Mesothelial cell of epicardium (in vitro differentiated cells): ENCODE results near the gene PTPRF. TPM values are rescaled to one million over a fixed set of nuclear protein-coding genes. Genes with fewer than 3 reads are reported as not detected.

Experiments used
- DNase-seq, 2 experiments: peaks; one replicate each; pipeline ENCODE4 v3.0.0; 2021; ENCODE audit warnings: low spot score in 2 of 2; ENCODE audit not compliant: unreplicated experiment in 2 of 2
- H3K27ac Mint-ChIP-seq: 2 replicates; pipeline ENCODE4 v1.8.0; 2021; ENCODE audit warnings: mixed read lengths
- H3K27me3 Mint-ChIP-seq: 2 replicates; pipeline ENCODE4 v1.8.0; 2021; ENCODE audit warnings: low read depth, mixed read lengths
- H3K36me3 Mint-ChIP-seq: 2 replicates; pipeline ENCODE4 v1.8.0; 2021; ENCODE audit warnings: mixed read lengths
- H3K4me1 Mint-ChIP-seq: 2 replicates; pipeline ENCODE4 v1.8.0; 2021; ENCODE audit warnings: mixed read lengths
- H3K4me3 Mint-ChIP-seq: 2 replicates; pipeline ENCODE4 v1.8.0; 2021; ENCODE audit warnings: mild to moderate bottlenecking, moderate library complexity, mixed read lengths
- H3K9me3 Mint-ChIP-seq: 2 replicates; pipeline ENCODE4 v1.8.0; 2021; ENCODE audit warnings: mixed read lengths
- total RNA-seq: library from RNA; stranded (reverse); gene quantifications from 3 replicates; pipeline ENCODE4 v1.2.1, GENCODE V29; 2021
- TF ChIP-seq, protein P1 (sequence below): fragments of 200-600 bp; sonication (generic); IDR thresholded peaks from one replicate; pipeline ENCODE4 v1.5.0; 2021; ENCODE audit warnings: antibody characterized with exemption; ENCODE audit not compliant: unreplicated experiment

PTPRF gene
- total RNA-seq, 1 donor from 2014 or later = 464 TPM

DNA sequence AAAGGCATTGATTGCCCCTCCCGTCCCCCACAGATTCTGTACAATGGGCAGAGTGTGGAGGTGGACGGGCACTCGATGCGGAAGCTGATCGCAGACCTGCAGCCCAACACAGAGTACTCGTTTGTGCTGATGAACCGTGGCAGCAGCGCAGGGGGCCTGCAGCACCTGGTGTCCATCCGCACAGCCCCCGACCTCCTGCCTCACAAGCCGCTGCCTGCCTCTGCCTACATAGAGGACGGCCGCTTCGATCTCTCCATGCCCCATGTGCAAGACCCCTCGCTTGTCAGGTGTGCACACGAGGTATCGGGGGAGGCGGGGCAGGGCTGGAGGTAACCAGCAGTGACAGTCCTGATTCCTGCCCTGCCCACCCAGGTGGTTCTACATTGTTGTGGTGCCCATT is 74.5 kb downstream of the PTPRF start:
- no peak overlapping the region for H3K4me3 Mint-ChIP-seq
- H3K36me3 Mint-ChIP-seq = peaks cover 27% of the 10 kb centered on the region
- no peak overlapping the region for H3K27ac Mint-ChIP-seq
- H3K9me3 Mint-ChIP-seq = no peaks in the 10 kb centered on the region
- TF ChIP-seq, protein P1, sequence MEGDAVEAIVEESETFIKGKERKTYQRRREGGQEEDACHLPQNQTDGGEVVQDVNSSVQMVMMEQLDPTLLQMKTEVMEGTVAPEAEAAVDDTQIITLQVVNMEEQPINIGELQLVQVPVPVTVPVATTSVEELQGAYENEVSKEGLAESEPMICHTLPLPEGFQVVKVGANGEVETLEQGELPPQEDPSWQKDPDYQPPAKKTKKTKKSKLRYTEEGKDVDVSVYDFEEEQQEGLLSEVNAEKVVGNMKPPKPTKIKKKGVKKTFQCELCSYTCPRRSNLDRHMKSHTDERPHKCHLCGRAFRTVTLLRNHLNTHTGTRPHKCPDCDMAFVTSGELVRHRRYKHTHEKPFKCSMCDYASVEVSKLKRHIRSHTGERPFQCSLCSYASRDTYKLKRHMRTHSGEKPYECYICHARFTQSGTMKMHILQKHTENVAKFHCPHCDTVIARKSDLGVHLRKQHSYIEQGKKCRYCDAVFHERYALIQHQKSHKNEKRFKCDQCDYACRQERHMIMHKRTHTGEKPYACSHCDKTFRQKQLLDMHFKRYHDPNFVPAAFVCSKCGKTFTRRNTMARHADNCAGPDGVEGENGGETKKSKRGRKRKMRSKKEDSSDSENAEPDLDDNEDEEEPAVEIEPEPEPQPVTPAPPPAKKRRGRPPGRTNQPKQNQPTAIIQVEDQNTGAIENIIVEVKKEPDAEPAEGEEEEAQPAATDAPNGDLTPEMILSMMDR = no peak
- no peak for DNase-seq
- H3K27me3 Mint-ChIP-seq = no peaks in the 10 kb centered on the region
- H3K4me1 Mint-ChIP-seq = peaks cover 5% of the 10 kb centered on the region

DNA sequence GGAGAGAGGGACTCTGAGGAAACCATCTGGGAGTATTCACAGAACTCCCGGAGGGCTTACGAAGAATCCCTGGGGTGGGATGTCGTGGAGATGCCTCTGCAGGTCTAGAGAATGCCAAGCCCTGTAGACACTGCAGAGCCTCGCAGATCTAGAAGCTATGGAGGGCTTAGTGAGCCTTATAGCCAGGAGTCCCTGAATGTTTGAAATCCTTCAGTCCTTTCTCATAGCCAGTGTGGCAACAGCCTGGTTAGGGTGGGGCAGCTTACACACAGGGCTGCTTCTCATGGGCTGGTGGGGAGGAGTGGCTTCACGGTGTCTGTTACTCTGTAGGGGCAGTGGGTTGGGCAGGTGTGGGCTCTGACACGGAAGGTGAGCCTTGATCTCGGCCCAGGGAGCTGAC is 75.1 kb downstream of the PTPRF start:
- Mint-ChIP-seq H3K36me3 (peaks cover 28% of the 10 kb centered on the region), H3K9me3 (no peaks in the 10 kb centered on the region), H3K27ac (no peak overlapping the region), H3K4me1 (peaks cover 5% of the 10 kb centered on the region), H3K4me3 (no peak overlapping the region), H3K27me3 (no peaks in the 10 kb centered on the region)
- no peak for DNase-seq
- TF ChIP-seq, protein P1 = no peak

DNA sequence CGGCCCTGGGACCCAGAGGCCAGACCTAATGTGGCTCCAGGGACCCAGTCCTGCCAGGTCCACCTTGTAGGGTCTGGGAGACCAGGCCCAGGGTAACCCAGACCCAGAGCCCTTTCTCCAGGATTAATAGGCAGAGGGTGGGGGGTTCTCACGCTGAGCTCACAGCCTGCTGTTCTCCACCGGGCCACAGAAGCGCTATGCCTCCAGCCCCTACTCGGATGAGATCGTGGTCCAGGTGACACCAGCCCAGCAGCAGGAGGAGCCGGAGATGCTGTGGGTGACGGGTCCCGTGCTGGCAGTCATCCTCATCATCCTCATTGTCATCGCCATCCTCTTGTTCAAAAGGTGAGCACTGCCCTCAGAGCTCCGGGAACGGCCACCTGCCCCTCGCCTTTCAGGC is 75.9 kb downstream of the PTPRF start:
- no peak for DNase-seq
- H3K27me3 Mint-ChIP-seq = no peaks in the 10 kb centered on the region
- TF ChIP-seq, protein P1 = no peak
- no peak overlapping the region for H3K4me3 Mint-ChIP-seq
- H3K9me3 Mint-ChIP-seq = no peaks in the 10 kb centered on the region
- peaks cover 5% of the 10 kb centered on the region for H3K4me1 Mint-ChIP-seq
- H3K36me3 Mint-ChIP-seq = peaks cover 36% of the 10 kb centered on the region
- no peak overlapping the region for H3K27ac Mint-ChIP-seq

DNA sequence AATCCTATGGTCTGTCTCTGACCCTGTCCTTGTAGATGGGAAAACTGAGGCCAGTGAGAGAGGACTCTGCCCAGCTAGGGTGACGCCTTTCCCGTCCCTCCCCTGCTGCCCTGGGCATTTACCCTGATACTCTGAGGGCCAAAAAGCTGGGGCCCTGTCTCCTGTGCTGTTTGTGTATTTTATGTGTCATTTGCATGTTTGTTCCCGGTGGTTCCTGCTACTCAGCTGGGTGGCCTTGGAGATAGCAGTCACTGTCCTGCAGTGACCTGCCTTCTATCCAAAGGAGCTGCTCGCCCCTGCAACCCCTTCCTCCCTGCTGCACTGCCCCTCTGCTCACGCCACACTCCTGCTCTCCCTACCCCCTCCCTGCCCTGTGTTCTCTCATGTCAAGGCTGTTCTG is 78.1 kb downstream of the PTPRF start:
- TF ChIP-seq, protein P1 = no peak
- Mint-ChIP-seq H3K4me3 (no peak overlapping the region), H3K4me1 (peaks cover 2% of the 10 kb centered on the region), H3K27me3 (no peaks in the 10 kb centered on the region), H3K9me3 (no peaks in the 10 kb centered on the region), H3K27ac (no peak overlapping the region), H3K36me3 (peaks cover 43% of the 10 kb centered on the region)
- DNase-seq = no peak

DNA sequence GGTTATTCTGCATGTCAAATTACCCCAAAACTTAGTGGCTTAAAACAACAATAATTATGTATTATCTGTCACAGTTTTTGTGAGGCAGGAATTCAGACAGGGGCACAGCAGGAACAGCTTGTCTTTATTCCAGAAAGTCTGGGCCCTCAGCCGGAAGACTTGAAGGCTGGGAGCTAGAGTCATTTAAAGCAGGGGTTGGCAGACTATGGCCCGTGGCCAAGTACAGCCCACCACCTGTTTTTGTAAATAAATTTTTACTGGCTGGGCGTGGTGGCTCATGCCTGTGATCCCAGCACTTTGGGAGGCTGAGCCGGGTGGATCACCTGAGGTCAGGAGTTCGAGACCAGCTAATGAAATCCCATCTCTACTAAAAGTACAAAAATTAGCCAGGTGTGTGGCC is 79.7 kb downstream of the PTPRF start:
- Mint-ChIP-seq H3K9me3 (no peaks in the 10 kb centered on the region), H3K27ac (no peak overlapping the region), H3K27me3 (no peaks in the 10 kb centered on the region), H3K4me1 (peaks cover 2% of the 10 kb centered on the region), H3K36me3 (peaks cover 37% of the 10 kb centered on the region), H3K4me3 (no peak overlapping the region)
- TF ChIP-seq, protein P1 = no peak
- DNase-seq = no peak

DNA sequence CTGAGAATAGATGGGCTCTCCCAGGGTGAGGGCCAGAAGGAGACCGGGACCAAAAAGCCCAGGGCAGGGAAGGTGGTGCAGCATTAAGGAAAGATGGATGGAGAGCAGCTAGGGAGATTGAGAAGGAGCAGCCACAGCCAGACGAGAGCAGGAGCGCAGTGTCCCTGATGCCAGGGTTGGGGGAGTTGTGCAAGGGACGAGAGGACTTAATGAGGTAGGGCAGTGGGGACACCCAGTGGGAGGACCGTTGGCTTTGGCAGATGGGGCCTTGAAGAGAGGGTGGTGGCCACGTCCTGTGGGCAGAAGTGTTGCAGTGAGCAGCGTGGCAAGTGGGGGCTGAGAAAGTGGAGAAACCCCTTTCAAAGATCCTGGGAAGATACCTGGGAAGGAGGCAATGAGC is 81.3 kb downstream of the PTPRF start:
- Mint-ChIP-seq H3K27ac (no peak overlapping the region), H3K9me3 (no peaks in the 10 kb centered on the region), H3K27me3 (no peaks in the 10 kb centered on the region), H3K4me1 (peaks cover 2% of the 10 kb centered on the region), H3K4me3 (no peak overlapping the region), H3K36me3 (peaks cover 42% of the 10 kb centered on the region)
- DNase-seq = no peak
- TF ChIP-seq, protein P1 = no peak
